Pancreas (tissue), 10 donors: ENCODE results near the gene MED14. TPM values are rescaled to one million over a fixed set of nuclear protein-coding genes. Genes with fewer than 3 reads are reported as not detected.
A peak's percentile ranks its signal among the peaks of the same experiment; 100 is the strongest.

ENCODE experiments used
- ATAC-seq, 4 donors: fragments of 200-7000 bp; cut with Tn5 transposase; one replicate each; pipeline versions ENCODE4 v1.8.0 to v1.9.1; 2020; ENCODE audit warnings: mild to moderate bottlenecking in 4 of 4, moderate library complexity in 4 of 4
- DNase-seq, 6 donors: peaks; one replicate each; pipeline ENCODE4 v3.0.0-alpha.2; 2020
- FAIRE-seq: peaks from 2 replicates; lab custom pipeline; 2012; peaks lifted over from hg19 to GRCh38; lab: Jason Lieb, UNC
- H3K27ac ChIP-seq, 4 donors: fragments of 200-600 bp; sonication (generic); 1 replicate in 3 of 4; 2 replicates in 1 of 4; pipeline versions ENCODE4 v1.5.0 to v1.8.0; 2020
- H3K27me3 ChIP-seq, 4 donors: fragments of 200-600 bp; one replicate each; pipeline ENCODE4 v1.8.0; 2021
- H3K36me3 ChIP-seq, 3 donors: fragments of 200-600 bp; sonication (generic) in 1 of 3; one replicate each; pipeline versions ENCODE4 v1.5.0 to v1.8.0; 2020 to 2021
- H3K4me1 ChIP-seq, 3 donors: fragments of 200-600 bp; one replicate each; pipeline ENCODE4 v1.8.0; 2021
- H3K4me3 ChIP-seq, 4 donors: fragments of 200-600 bp; sonication (generic) in 2 of 4; one replicate each; pipeline versions ENCODE4 v1.5.0 to v1.8.0; 2020 to 2021
- H3K9me3 ChIP-seq, 4 donors: fragments of 200-600 bp; one replicate each; pipeline ENCODE4 v1.8.0; 2021
- WGBS, 2 donors: extraction: QIAGEN DNeasy Blood & Tissue Kit; methylation state at CpG; one replicate each; pipeline ENCODE4 v1.1.7; 2013; 5-methylcytosine and 5-hydroxymethylcytosine counted together
- intact Hi-C, 3 donors: fragments of 100-400 bp; cut with DNase I; formaldehyde crosslinking; loops; one replicate each; pipeline versions ENCODE4 v1.11.1 to v1.14.2; 2022
- polyA plus RNA-seq, 2 donors: library from polyadenylated mRNA; stranded (reverse); fragments of 200-250 nt; gene quantifications; one replicate each; pipeline ENCODE4 v1.2.3, GENCODE V29; 2013
- total RNA-seq, 6 donors: library from RNA; stranded (reverse); fragmentation: NEBNext Ultra II Directional in 4 of 6; extraction: Animal tissue kit (Norgen Biotek cat#: 25700) in 4 of 6; gene quantifications; one replicate each; pipeline versions ENCODE4 v1.2.1 to v1.2.4, GENCODE V29; 2021 to 2023
- TF ChIP-seq, protein P1 (sequence below), 4 donors: fragments of 200-600 bp; sonication (generic) in 3 of 4; IDR thresholded peaks; one replicate each; pipeline versions ENCODE4 v1.5.0 to v1.8.0; 2021; ENCODE audit warnings: antibody characterized with exemption in 4 of 4
- donor health status: healthy with polysubstance abuse.
- donor health status: DM: no; HTN: no; CAD: no; lungs with moderate emphysema.
- donor health status: DM: no; HTN: no; CAD: no.
- donor health status: control.
- donor health status: control.
- donor health status: Bipolar disorder and iron deficiency.
- donor health status: DM: yes; HTN: yes; CAD: no.
- donor health status: DM: no; HTN: no; CAD: no.
- donor health status: DM: no; HTN: no; CAD: no.
- donor health status: DM: yes; HTN: yes; CAD: no.

The MED14 gene
- total and polyA plus RNA-seq, 8 donors = 7.6 to 27.9 (median 16.3) TPM

DNA sequence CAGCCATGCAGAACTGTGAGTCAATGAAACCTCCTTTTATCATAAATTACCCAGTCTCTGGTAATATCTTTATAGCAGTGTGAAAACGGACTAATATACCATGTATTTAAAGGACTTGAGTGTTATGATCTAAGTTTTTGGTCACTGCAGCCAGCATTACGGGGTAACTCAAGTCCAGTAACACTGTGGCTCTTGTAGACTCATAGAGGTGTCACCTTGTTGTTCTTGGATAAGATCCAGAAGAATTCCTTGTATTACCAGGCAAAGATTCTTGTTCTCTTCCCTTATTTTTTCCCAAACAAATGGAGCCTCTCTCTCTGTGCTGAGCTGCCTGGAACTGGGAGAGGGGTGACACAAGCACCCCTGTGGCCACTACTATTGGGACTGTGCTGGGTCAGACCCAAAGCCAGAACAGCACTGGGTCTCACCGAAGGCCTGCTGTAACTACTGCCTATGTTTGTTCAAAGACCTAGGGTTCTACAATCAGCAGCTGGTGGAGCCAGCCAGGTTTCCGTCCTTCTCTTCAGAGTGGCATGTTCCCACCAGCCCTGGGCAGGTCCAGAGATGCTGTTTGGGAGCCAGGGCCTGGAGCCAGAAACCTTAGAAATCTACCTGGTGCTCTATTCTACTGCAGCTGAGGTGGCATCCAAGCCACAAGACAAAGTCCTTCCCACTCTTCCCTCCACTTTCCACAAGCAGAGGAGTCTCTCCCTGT is 43.7 kb upstream of the MED14 start:
- H3K4me1 ChIP-seq = no peaks in the 10 kb centered on the region
- TF ChIP-seq, protein P1, sequence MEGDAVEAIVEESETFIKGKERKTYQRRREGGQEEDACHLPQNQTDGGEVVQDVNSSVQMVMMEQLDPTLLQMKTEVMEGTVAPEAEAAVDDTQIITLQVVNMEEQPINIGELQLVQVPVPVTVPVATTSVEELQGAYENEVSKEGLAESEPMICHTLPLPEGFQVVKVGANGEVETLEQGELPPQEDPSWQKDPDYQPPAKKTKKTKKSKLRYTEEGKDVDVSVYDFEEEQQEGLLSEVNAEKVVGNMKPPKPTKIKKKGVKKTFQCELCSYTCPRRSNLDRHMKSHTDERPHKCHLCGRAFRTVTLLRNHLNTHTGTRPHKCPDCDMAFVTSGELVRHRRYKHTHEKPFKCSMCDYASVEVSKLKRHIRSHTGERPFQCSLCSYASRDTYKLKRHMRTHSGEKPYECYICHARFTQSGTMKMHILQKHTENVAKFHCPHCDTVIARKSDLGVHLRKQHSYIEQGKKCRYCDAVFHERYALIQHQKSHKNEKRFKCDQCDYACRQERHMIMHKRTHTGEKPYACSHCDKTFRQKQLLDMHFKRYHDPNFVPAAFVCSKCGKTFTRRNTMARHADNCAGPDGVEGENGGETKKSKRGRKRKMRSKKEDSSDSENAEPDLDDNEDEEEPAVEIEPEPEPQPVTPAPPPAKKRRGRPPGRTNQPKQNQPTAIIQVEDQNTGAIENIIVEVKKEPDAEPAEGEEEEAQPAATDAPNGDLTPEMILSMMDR (IDR thresholded peaks at IDR 0.05) = no peak
- peaks cover 0 to 21% (median 4%) of the 10 kb centered on the region in 4 donors for H3K27me3 ChIP-seq
- no peak for DNase-seq
- intact Hi-C loops = no loop called here
- H3K27ac ChIP-seq = no peak overlapping the region
- H3K9me3 ChIP-seq = no peaks in the 10 kb centered on the region
- ATAC-seq = peak in 1 of 4 donors; percentile 30
- no peak for FAIRE-seq
- WGBS, 2 donors = 44 to 57% methylated on average over 4 of the region's 4 CpGs
- H3K4me3 ChIP-seq = no peak overlapping the region
- H3K36me3 ChIP-seq = no peaks in the 10 kb centered on the region

DNA sequence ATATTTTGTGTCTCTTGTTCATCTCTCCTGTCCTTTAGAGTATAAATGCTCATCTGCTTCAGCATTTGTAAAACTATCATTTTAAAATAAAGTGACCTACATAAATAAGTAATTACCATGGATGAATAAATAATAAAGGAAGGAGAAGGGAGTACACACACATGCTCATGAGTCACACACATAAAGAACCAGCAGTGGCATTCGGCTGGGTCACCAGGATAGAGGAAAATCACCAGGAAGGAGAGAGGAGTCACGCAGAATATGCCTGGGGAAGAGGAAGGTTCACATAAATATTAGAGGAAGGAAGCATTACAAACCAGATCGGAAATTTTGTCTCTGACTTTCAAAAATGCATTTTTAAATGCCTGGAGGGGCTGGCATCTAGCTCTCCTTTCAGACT is 38.5 kb upstream of the MED14 start:
- H3K4me3 ChIP-seq = no peak overlapping the region
- WGBS, 2 donors = 59 to 74% methylated on average over 3 of the region's 3 CpGs
- H3K36me3 ChIP-seq = no peaks in the 10 kb centered on the region
- intact Hi-C loops = no loop called here
- ATAC-seq (peak in 1 of 4 donors; percentile 34), FAIRE-seq (no peak), DNase-seq (no peak)
- H3K27ac ChIP-seq = no peak overlapping the region
- H3K9me3 ChIP-seq = no peaks in the 10 kb centered on the region
- H3K4me1 ChIP-seq = no peaks in the 10 kb centered on the region
- TF ChIP-seq, protein P1 (IDR thresholded peaks at IDR 0.05) = no peak
- peaks cover 0 to 27% (median 4%) of the 10 kb centered on the region in 4 donors for H3K27me3 ChIP-seq

DNA sequence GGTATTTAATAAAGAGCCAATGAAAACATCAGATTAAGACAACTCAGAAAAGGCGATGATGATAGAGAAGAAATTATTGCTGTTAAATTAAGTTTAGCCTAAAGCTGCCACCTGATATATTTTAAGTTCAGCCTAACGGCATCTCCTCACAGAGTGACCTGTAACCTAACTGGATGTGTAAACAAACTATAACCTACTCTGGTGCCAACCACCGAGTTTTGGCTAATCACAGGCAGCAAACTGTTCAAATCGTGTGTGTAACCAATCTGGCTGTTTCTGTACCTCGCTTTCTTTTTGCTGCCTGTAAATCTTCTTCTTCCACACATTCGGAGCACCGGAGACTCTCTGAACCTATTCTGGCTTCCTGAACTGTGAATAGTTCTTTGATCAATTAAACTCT is 37.8 kb upstream of the MED14 start:
- ATAC-seq (no peak), DNase-seq (no peak), FAIRE-seq (no peak)
- 47 to 60% methylated on average over 7 of the region's 7 CpGs for WGBS, 2 donors
- Histone ChIP-seq H3K27me3 (peaks cover 0 to 27% (median 4%) of the 10 kb centered on the region in 4 donors), H3K4me1 (no peaks in the 10 kb centered on the region), H3K4me3 (no peak overlapping the region), H3K27ac (no peak overlapping the region), H3K9me3 (no peaks in the 10 kb centered on the region), H3K36me3 (no peaks in the 10 kb centered on the region)
- intact Hi-C loops = no loop called here
- TF ChIP-seq, protein P1 (IDR thresholded peaks at IDR 0.05) = no peak

DNA sequence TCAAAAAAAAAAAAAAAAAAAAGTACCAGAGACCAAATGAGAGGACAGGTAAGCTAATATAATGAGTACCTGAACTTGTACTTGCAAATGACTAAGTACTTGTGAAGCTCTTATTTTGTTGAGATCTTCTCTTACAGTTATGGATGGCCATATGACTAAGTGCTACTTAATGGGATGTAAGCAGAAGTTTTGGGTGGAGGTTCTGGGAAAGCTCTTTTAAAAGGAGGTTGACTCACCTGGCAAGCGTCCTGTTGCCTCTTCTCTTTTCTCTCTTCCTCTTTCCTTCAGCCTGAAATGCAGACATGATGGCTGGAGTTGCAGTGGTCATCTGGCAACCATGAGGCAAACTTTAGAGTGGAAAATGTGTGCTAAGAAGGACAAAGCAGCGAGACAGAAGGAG is 36.9 kb upstream of the MED14 start:
- peaks cover 0 to 19% (median 4%) of the 10 kb centered on the region in 4 donors for H3K27me3 ChIP-seq
- no peak for FAIRE-seq

More for the DNA sequence above, 36.9 kb upstream of the MED14 start:
- TF ChIP-seq, protein P1 (IDR thresholded peaks at IDR 0.05) = no peak
- no peaks in the 10 kb centered on the region for H3K36me3 ChIP-seq
- no peak overlapping the region for H3K27ac ChIP-seq
- 59 to 72% methylated on average over 2 of the region's 2 CpGs for WGBS, 2 donors
- H3K4me1 ChIP-seq = no peaks in the 10 kb centered on the region
- intact Hi-C loops = no loop called here
- ATAC-seq = no peak
- no peak overlapping the region for H3K4me3 ChIP-seq
- no peak for DNase-seq
- no peaks in the 10 kb centered on the region for H3K9me3 ChIP-seq
